ENCODE results near the gene KLHL10.

Gene KLHL10

DNA sequence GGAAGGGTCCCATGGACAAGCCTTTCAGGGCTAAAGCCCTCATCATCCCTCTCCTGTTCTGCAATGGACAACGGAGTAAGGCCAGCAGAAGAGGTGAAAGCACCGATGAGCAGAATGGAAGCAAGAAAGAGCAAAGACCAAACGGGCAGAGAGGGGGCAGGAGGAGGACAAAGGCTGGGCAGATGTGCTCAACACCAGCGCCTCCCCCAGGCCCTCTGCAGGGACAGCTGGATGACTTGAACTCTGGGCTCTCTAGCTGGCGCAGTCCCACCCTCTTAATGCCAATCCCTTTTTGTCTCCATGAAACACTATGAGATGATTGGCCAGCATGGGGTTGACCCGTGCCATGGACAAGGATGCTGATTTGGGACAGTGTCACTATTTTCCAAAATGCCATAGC lies 59.1 kb downstream of the KLHL10 start:
- DNase-seq: no peak

Measured in NCI-H1417 (cell line).